NCI-H128 (cell line): Measurements from ENCODE around the gene TOMM34.

Source experiments
- DNase-seq: peaks from one replicate; lab custom pipeline; 2025; ENCODE audit not compliant: unreplicated experiment; lab: John Stamatoyannopoulos, UW

TOMM34 gene

DNA sequence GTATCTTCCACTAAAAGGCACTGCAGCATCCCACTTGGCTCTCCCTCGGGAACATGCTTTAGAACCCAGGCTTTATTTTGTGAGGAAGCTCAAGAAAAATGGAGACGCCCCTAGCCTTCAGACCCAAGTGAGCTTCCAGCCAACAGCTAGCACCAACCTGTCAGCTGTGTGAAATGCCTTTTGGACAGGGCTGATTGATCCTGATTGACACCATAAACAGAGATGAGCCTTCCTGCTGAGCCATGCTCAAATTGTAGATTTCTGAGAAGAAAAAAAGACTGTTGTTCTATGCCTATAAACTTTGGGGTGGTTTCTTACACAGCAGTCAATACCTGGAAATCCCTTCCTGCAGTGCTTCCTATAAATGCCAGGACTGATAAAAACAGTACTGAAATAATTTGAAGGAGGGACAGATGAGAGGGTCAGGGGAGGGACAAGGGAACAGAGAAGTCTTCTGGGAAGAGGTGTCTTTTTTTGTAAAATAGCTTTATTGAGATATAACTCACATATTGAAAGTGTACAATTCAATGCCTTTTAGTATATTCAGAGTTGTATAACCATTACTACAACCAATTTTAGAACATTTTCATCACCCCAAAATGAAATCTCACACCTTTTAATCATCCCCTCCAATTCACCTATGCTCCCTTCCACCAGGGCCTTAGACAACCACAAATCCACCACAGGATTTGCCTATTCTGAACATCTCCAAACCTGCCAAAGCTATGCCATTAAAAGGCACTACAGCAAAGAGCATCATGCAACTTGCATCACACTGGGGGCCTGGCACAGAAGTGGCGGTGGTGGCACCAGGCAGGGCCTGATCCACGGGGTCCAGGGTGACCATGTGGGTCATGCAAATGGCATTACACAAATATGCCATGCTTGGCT lies 3.4 kb upstream of the TOMM34 start:
- DNase-seq = no peak

DNA sequence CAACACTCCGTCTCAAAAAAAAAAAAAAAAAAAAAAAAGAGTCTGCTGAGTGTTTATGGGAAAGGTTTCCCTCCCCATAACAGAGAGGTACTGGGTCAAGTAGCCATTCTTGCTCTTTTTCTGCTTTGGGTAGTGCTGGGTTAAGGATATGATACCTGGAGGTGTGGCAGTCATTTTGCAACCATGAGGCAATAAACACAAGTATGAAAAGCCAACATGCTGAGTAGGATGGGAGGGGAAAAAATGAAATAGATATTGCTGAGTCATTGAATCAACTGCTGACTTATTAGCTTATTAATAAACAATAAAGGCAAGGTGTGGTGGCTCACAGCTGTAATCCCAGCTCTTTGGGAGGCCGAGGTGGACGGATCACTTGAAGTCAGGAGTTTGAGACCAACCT lies 2.3 kb upstream of the TOMM34 start:
- DNase-seq = no peak

DNA sequence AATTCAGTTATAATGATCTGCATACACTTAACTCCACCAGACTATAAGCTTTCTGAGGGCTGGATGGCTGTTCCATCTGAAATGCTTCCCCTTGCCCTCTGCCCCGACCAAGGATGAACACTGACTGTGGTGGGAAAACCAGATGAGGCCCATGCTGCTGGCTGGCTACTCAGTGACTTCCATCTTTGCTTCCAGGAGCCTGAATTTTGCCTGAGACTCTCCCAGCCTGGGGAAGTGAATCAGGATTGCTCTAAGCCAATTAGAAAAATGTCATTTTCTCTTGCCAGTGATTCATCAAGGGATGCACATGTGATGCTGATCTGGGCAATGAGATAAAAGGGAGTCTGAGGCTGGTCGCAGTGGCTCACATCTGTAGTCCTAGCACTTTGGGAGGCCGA lies 1.7 kb upstream of the TOMM34 start:
- DNase-seq = no peak

DNA sequence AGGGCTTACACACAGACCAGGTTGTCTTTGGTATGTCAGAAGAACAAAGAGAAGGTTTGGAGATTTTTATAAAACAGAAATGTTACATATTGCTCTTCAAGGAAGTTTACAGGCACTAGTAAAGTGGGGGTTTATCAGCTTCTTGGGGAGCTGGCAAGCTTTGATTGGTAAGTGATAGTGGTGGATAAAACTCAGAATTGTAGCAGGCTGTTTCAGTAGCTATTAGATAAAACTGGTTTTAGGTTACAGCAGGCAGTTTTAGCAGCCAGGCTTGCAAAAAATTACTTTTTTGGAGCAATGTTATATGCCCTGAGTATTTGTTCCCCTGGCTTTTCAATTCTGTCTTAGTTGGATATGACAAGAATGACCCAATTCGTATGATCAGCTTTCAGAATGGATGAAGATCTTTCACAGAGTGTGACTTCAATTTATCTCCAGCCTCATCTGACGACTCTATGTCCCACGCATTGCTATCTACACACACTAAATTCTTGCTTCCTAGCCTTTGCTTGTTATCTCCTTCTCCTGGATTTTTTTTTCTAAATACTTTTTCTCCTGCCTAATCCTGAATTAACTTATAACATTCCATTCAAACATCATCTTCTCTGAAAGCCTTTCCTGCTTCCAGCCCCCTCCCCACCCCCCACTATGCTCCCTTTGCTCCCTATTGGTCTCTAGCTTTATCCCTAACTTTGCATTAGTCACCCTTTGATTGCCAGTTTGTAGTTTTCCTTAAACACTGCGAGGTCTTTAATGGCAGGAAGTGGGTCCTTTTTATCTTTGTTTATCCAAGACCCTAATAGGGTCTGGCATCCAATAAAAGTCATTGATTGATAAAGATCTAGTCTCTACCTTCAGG lies 1.0 kb upstream of the TOMM34 start:
- DNase-seq = no peak

DNA sequence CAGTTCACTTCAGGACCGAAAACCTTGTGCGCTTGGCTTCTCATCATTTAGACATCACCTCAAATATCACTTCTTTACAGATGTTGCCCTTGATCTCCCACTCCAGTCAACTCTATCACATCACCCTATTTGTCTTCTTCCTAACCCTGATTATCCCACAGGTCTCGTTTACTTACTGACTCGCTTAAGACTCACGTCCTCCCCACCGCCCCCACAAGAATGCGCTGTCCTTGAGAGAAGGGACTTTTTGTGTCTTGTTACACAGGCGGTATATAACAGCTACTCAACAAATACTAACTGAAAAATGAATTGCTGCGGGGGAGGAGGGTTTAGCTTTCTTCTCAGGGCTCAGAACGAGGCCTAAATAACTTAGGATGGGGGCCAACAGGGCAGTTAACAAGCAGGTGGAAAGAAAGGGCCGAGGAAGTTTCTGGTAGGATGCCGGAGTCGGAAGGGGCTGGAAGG lies 527 bp downstream of the TOMM34 start:
- no peak for DNase-seq

DNA sequence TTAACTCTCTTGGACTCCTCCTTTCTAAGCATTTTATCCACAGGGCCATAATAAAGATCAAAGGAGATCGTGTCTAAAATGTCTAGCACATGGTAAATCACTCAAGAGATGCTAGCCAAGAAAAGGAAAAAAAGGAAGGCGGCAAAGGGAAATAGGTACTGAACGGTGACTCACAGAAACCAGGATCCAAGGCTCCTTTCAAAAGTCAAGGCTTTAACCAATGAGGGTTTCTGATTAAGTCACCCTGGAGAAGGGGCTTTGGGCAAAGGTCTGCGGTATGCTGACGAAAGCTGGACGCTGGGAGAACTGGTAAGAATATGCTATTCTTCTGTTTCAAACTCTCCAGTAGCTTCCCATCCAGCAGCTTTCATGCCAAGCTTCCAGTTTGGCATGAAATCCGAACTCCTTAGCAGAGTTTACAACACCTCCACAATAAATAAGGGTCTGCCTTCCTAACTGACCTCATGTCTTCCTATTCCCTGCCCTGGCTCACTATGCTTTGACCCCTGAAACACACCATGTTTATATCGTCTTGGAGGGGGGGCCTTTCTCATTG lies 1.0 kb downstream of the TOMM34 start:
- no peak for DNase-seq

DNA sequence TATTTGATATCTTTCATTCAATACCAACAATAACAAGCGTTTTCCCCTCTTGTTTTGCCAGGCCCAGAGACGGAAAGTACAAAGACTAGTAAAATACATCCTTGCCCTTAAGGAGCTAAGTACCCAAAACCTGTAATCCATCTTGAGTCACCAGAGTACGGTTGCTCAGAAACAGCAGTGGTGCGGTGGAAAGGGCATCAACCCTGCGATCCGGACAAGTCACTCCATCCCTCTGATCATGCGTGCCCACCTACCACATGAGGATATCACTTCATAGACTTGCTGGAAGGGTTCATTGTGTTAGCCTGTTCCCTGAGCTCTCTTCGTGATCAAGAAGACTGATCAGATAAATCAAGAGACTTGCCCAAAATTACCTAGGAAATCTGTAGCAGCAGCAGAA lies 1.9 kb downstream of the TOMM34 start:
- DNase-seq = no peak

DNA sequence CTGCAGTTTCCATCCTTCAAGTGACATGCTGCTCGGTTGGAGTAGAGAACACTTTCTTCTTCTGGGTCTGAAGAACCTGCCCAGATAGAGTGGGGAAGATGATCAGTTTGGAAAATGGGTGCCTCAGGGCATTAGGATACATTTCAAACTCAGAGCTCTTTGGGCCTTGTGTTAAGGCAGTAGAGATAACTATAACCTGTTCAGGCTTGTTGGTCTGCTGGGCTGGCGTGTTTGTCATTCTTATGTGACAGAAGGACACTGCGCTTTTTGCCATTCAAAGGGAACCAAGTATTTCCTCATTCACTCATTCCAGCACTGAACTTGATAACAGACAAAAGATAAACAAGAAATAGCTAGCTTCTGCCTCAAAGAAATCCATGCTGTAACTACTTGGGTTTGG lies 3.8 kb downstream of the TOMM34 start:
- DNase-seq = no peak

DNA sequence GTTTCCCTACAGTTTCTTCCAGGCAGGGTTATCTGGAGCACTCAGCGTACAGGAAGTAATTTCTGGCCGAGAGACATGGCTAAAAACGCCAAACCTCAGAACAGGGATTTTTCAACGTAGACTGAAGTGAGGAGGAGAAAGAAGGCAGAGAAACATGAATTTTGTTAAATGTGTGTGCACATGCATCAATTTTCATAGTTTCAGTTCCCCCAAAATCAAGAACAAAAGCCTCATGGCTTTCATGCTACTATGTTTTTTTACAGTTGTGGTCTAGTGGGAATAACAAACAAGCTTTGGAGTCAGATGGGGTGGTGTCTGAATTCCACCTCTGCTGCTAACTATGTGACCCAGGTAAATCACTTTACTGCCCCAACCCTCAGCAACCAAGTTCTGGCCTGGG lies 4.9 kb downstream of the TOMM34 start:
- DNase-seq = no peak

DNA sequence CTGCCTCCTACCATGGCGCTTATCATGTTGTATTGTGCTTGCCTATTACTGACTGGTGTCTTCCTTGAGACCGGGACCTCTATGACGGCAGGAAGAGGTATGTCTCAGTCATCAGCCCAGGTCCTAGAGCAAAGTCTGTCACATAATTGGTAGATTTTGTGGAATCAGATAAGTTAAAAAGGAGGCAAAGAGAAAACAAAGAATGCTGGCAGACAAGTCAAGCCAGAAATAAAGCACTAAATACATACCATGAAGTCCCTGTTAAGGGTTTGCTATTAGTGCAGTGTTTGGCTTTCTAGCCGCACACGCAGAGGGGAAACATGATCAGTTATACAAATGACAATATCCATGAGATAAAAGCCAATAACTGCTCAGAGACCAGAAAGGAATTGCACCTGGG lies 6.0 kb downstream of the TOMM34 start:
- DNase-seq = no peak

DNA sequence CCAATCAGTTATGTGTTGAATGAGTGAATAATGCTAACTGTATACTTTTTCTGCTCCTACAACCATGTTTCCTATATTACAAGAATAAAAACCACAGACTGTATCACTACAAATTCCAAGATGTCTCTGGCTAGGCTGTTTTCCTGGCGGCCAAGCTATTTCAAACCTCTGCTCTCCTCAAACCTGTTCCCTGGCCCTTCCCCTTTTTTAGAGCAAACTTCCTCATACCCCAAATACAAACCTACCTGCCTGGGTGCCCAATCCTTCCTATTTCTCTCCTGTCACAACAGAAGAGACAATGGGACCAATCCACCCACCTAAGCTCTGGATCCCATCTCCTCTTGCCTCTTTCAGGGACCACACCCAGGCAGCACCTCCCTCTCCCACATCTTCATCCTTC lies 7.5 kb downstream of the TOMM34 start:
- DNase-seq = no peak

DNA sequence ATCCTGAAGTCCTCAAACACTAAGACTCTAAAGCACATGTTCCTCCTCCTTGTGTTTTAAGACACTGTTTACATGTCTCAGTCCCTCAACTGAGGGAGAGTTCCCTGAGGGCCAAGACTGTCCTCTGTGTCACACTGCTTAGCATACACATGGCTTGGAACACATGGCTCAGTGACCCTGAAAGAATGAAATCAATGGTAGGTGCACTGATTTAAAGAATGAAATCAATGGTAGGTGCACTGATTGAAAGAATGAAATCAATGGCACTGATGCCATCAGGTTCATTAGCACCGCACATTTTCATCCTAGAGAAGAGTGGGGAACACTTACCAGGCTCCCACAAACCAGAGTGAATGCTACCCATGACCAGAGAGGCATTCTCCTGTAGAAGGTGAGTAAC lies 9.8 kb downstream of the TOMM34 start:
- DNase-seq = no peak

DNA sequence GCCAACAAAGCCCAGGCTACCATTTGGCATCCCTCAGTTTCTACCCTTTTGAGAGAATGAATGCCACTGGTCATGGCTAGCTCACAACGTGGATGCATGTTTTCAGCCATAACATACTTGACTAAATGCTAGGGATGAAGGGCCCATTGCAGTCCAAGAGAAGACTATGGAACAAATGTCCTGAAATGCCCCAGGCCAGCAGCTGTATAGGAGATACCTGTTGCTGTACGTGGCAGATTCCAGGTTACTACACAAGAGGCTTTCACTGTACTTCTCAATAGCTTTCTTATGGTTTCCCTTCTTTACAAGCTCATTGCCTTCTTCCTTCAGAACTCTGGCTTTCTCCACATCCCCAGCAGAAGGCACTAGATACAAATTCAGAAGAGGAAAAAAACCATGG lies 11.7 kb downstream of the TOMM34 start:
- DNase-seq = no peak

DNA sequence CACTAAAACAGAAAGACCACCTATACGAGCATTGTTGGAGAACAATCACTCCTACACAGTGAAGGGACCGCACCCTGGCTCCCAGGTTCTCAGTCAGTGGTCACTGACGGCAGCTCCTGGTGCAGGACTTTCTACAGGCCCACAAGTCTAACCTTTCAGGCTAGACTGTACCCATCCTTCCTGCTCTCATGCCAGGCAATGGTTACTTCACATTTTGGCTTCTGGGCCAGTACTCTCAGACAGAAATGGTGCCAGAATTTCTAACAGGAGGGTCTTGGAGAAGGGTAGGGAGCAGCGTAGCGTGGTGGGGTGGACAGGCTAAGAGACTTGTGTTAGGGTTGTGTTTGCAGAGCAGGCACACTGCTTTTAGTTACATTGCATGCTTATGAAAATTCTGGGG lies 12.1 kb downstream of the TOMM34 start:
- DNase-seq = no peak

DNA sequence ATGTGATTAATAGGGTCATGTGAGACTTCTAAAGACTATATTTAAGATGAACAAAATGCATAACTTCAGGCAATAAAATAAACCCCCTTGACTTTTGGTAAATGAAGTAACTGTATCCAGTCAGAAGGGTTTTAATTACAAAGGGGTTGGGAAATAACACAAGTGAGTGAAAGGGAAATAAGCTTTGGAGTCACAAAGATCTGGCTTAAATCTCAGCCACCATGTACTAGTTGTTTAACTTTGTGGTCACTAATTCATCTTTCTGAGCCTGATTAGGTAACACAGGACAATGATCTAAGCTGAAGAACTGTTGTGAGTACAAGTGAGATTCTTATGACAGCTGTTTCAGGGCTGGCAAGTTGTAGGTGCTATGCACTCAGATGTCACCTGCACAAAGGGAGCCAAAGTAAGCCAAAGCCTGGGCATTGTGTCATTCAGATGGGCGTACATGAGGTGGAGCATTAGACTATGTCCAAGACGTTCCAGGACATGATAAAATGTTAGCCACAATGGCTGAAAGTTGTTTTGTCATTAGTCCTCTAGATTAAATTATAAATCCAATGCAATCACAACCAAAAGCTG lies 13.8 kb downstream of the TOMM34 start:
- no peak for DNase-seq

DNA sequence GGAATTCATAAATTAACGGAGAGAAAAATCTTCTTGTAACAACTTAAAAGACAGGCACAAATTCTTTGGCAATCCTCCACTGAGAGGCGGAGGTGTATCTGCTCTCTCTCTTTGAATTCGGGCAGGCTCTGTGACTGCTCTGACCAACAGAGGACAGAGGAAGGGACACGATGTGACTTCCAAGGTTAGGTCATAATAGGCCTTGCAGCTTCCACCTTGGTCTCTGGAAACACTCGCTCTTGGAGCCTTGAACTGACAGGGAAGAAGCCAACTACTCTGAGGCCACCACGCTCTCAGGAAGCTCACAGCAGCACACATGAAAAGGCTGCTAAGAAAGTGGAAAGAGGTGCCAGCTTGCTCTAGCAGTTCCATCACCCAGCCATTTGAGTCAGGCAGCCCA lies 14.9 kb downstream of the TOMM34 start:
- DNase-seq = no peak

DNA sequence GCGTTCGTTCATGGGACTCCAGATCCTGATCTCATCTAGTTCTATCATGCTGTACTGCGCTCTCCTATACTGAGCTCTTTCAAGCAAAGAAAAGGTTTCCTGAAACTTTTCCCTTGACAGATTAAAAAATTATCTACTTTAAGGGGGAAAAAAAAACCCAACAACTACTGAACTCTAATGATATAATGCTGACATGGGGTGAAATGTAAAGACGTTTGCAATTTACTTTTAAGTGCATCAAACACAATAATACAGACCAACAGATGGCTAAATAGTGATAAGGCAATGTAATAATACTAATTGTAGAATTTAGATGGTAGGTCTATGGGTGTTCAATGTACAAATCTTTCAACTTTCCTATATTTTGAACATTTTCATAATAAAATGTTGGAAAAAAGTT lies 16.4 kb downstream of the TOMM34 start:
- DNase-seq = no peak

DNA sequence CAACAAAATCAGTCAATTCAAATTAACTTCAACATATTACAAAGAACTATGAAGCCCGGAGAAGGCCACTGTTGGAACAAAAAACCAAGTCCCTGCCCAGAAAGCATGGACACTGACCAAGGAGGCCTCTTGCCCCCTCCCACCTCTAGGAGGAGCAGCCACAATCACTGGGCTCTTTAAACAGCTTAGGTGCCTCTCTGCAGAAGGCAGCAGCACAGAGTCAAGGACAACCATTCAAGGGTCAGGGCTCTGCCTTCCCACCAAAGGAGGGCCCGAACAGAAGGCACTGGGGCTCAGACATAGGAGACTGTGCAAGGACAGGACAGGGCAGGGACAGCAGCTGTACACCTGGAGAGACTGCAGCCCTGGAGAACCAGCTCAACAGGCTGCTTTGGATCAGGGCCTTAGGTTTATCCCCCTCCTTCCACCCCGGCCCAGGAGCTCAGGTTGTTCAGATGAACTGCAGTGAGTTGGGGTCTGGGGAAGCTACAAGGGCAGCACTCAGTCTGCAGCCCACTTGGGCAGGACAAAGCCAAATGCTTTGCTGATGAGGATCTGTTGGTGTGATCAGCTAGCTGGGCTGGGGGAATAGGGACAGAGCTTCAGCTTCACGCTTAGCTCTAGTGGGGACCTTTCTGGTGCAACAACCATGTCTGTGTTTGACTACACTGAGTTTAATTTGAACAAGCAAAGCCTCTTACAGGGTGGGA lies 17.8 kb downstream of the TOMM34 start:
- no peak for DNase-seq

DNA sequence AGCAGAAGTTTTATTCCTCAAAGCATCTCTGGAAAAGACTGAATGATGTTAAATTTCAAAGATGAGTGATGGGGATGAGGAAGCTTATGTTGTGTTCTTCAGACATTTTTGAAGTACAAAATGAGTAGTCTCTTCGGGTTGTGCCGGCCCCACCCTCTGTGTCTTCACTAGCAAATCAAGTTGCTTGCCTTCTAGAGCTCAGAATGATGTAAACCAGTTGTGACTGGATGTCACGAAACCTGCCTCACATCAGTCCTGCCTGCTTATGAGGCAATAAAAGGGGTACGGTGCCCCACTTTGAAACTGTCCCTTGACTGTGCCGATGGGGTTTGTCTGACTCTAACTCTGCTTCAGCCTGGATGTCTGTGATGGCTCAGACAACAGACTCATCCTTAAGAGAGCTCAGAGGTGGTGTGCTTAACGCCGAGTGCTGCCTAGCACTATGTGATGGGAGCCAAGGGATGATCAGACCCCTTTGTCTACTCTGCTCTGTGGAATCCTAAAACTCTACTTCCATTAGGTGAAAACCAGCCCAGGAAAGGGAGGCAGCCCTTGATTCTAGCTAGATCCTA lies 19.0 kb downstream of the TOMM34 start:
- no peak for DNase-seq

DNA sequence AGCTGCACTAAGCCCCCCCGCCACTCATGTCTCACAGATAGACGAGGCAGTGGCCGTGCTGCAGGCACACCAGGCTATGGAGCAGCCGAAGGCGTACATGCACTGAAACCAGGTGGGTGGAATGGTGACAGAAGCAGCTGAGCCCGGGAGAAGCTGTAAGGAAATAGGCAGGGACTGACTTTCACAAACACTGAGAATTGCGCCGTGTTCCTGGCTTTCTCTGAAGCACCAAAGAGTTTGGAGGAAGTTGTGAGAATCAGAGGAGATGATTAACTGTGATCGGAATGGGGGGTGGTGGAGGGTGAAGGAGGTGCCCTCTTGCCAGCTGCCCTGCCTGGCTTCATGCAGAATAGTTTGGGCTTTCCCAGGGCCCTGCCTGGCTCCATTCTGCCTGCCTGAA lies 21.6 kb downstream of the TOMM34 start:
- no peak for DNase-seq

DNA sequence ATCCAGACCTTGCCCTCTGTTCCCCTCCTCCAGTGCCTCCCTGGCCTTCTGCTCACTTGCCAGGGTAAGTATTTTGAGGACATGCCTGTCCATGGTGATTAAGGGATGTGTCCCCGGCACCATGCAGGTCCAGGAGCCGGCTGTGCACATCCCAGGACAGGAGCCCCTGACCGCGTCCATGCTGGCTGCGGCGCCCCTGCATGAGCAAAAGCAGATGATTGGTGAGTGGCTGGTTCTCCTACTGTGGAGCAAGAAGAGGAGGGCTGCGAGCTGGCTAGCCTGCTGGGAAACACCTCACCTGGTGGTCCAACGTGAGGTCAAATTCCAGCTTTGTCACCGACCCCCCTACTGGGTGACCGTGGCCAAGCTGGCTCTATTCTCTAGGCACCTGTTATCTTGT lies 23.7 kb downstream of the TOMM34 start:
- DNase-seq = no peak
